Thymus (tissue), 11 donors: Measurements from ENCODE around the gene TAPBPL. TPM values are rescaled to one million over a fixed set of nuclear protein-coding genes. Genes with fewer than 3 reads are reported as not detected.
"Not testable (repeated sequence)": the region's sequence is repeated elsewhere in the genome, so short reads cannot be mapped to it uniquely, and the experiment has no call there.

Experiments used
- DNase-seq, 9 donors: peaks; one replicate each; pipeline ENCODE4 v3.0.0-alpha.2; 2013; ENCODE audit warnings: low spot score in 9 of 9, low read depth in 6 of 9, missing footprints in 1 of 9
- H3K27ac ChIP-seq, 2 donors: one replicate each; pipeline ENCODE4 v1.5.1; 2013; ENCODE audit warnings: control low read depth in 1 of 2, low read depth in 1 of 2, low read length in 1 of 2, mild to moderate bottlenecking in 1 of 2, moderate library complexity in 1 of 2
- H3K27me3 ChIP-seq, 2 donors: one replicate each; pipeline ENCODE4 v1.5.1; 2013; ENCODE audit warnings: low read length in 1 of 2; ENCODE audit not compliant: control insufficient read depth in 2 of 2, insufficient read depth in 1 of 2
- H3K36me3 ChIP-seq, 2 donors: one replicate each; pipeline ENCODE4 v1.5.1; 2013; ENCODE audit warnings: low read length in 1 of 2, mild to moderate bottlenecking in 1 of 2, moderate library complexity in 1 of 2; ENCODE audit not compliant: control insufficient read depth in 2 of 2, insufficient read depth in 2 of 2
- H3K4me1 ChIP-seq, 2 donors: one replicate each; pipeline ENCODE4 v1.5.1; 2013; ENCODE audit warnings: low read length in 2 of 2; ENCODE audit not compliant: control insufficient read depth in 2 of 2, insufficient read depth in 2 of 2
- H3K4me3 ChIP-seq, 2 donors: one replicate each; pipeline ENCODE4 v1.5.1; 2013; ENCODE audit warnings: low read length in 2 of 2, control low read depth in 1 of 2, mild to moderate bottlenecking in 1 of 2
- H3K9me3 ChIP-seq, 2 donors: one replicate each; pipeline ENCODE4 v1.5.1; 2013; ENCODE audit warnings: low read length in 1 of 2, mild to moderate bottlenecking in 1 of 2; ENCODE audit not compliant: control insufficient read depth in 2 of 2, insufficient read depth in 1 of 2
- WGBS: extraction: QIAGEN DNeasy Blood & Tissue Kit; methylation state at CpG from one replicate; pipeline ENCODE4 v1.1.7; 2013; 5-methylcytosine and 5-hydroxymethylcytosine counted together
- polyA plus RNA-seq: library from polyadenylated mRNA; stranded (reverse); fragments of 200-250 nt; gene quantifications from one replicate; pipeline ENCODE4 v1.2.3, GENCODE V29; 2013
- total RNA-seq: library from RNA; stranded (reverse); fragments of 120-200 nt; gene quantifications from one replicate; pipeline ENCODE4 v1.2.4, GENCODE V29; 2013
- donor health status: healthy.

TAPBPL gene
- total and polyA plus RNA-seq, 2 donors, result 28.6 to 60.6 TPM

DNA sequence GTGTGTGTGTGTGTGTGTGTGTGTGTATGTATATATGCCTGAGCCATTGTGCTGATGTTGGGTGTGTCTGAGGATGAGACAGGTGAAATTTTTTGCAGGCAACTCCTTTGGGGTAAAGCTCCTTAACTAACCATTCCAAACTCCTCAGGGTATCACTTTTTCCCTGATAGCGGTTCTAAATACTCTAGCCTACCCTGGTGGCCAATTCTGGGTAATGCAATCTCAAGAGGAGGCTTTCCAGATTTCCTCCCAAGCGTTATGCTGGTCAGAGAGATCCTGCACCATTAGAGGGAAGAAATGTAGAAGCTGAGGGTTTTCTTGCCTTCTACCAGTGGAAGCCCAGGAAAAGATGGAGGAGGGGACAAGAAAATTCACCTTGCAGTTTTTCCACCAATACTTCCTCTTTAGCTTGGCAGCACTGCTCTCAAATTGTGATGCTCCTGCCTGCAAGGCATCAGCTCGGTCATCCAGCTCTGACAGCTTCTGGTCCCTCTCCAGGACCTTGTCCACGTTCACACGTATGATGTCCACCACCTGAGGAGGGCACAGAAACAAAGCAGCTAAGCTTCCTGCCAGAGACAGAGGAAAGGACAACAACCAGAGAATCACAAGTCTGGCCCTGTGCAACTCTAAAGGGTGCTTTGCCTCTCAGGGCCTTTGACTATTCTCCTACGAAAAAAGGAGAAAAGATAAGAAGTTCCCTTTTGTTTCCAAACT lies 13.8 kb downstream of the TAPBPL start:
- Histone ChIP-seq H3K36me3 (peaks cover 44 to 73% of the 10 kb centered on the region in 2 donors), H3K9me3 (peaks cover 0 to 4% of the 10 kb centered on the region in 2 donors), H3K4me3 (no peak overlapping the region), H3K27me3 (no peaks in the 10 kb centered on the region), H3K4me1 (peaks cover 56 to 75% of the 10 kb centered on the region in 2 donors), H3K27ac (peak overlapping the region in 1 of 2 donors; percentile 49)
- 70% methylated on average over 6 of the region's 6 CpGs for WGBS
- peak in 3 of 9 donors; percentile 56 to 82 (median 68) for DNase-seq

DNA sequence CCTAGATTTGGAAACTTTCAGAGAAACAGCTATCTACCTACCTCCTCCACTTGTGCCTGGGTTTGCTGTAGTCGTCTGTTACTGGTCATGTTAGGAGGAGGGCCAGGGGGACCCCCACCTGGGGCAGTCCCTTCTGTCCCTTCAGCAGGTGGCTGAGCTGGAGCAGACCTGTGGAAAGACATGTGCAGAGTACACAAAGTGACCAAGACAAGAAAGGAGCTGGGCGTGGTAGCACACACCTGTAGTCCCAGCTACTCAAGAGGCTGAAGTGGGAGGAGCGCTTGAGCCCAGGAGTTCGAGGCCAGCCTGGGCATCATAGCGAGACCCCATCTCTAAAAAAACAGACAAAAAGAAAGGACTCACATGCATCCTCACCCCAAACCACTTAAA lies 14.3 kb downstream of the TAPBPL start:
- Histone ChIP-seq H3K9me3 (peaks cover 0 to 4% of the 10 kb centered on the region in 2 donors), H3K4me3 (no peak overlapping the region), H3K27me3 (no peaks in the 10 kb centered on the region), H3K27ac (no peak overlapping the region), H3K4me1 (peaks cover 51 to 72% of the 10 kb centered on the region in 2 donors), H3K36me3 (peaks cover 39 to 68% of the 10 kb centered on the region in 2 donors)
- 97% methylated on average over 5 of the region's 5 CpGs for WGBS
- no peak for DNase-seq

DNA sequence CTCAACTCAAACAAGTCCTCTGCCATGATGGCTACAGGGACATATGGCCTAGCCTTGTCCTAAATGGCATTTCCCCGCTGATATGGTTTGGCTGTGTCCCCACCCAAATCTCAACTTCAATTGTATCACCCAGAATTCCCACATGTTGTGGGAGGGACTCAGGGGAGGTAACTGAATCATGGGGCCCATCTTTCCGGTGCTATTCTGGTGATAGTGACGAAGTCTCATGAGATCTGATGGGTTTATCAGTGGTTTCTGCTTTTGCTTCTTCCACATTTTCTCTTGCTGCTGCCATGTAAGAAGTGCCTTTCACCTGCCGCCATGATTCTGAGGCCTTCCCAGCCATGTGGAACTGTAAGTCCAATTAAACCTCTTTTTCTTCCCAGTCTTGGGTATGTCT lies 14.9 kb downstream of the TAPBPL start:
- H3K9me3 ChIP-seq, H3K4me3 ChIP-seq, H3K27ac ChIP-seq, H3K27me3 ChIP-seq, DNase-seq: not testable (repeated sequence)
- Histone ChIP-seq H3K4me1 (peaks cover 48 to 70% of the 10 kb centered on the region in 2 donors), H3K36me3 (peaks cover 39 to 62% of the 10 kb centered on the region in 2 donors)
- 87% methylated on average over 4 of the region's 4 CpGs for WGBS

DNA sequence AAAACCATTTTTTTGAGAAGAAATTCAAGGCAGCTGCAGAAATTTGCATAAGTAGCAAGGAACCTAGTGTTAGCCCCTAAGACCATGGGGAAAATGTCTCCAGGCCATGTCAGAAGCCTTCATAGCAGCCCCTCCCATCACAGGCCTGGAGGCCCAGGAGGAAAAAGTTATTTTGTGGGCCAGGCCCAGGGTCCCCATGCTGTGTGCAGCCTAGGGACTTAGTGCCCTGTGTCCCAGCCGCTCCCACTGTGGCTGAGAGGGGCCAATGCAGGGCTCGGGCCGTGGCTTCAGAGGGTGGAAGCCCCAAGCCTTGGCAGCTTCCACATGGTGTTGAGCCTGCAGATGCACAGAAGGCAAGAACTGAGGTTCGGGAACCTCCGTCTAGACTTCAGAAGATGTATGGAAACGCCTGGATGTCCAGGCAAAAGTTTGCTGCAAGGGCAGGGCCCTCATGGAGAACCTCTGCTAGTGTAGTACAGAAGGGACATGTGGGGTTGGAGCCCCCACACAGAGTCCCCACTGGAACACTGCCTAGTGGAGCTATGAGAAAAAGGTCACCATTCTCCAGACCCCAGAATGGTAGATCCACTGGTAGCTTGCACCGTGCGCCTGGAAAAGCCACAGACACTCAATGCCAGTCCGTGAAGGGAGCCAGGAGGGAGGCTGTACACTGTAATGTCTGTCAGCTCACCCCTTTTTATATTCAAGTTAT lies 15.9 kb downstream of the TAPBPL start:
- not testable (repeated sequence) for H3K27me3 ChIP-seq, DNase-seq

DNA sequence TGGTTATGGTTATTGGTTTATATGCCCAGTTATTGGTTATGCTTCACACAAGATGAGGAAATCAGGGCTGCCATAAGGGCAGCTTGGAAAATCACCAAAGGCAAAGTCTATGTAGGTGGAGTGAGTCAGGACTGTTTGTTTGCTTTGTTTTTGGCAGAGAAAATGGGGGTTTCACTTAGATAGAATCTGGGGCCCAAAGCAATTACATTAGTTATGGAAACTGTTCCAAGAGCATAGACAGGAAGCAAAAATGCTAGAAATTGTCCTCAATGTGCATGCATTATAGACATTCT lies 16.4 kb downstream of the TAPBPL start:
- H3K36me3 ChIP-seq, result peaks cover 31 to 47% of the 10 kb centered on the region in 2 donors
- H3K27me3 ChIP-seq, result no peaks in the 10 kb centered on the region
- peaks cover 0 to 4% of the 10 kb centered on the region in 2 donors for H3K9me3 ChIP-seq
- H3K4me1 ChIP-seq, result peaks cover 37 to 55% of the 10 kb centered on the region in 2 donors
- no peak overlapping the region for H3K4me3 ChIP-seq
- H3K27ac ChIP-seq, result no peak overlapping the region
- no peak for DNase-seq

More for the DNA sequence above, 15.9 kb downstream of the TAPBPL start:
- H3K36me3 ChIP-seq, result peaks cover 36 to 52% of the 10 kb centered on the region in 2 donors
- not testable (repeated sequence) for H3K27ac ChIP-seq, H3K9me3 ChIP-seq, H3K4me3 ChIP-seq
- 98% methylated on average over 9 of the region's 9 CpGs for WGBS
- peaks cover 42 to 60% of the 10 kb centered on the region in 2 donors for H3K4me1 ChIP-seq

DNA sequence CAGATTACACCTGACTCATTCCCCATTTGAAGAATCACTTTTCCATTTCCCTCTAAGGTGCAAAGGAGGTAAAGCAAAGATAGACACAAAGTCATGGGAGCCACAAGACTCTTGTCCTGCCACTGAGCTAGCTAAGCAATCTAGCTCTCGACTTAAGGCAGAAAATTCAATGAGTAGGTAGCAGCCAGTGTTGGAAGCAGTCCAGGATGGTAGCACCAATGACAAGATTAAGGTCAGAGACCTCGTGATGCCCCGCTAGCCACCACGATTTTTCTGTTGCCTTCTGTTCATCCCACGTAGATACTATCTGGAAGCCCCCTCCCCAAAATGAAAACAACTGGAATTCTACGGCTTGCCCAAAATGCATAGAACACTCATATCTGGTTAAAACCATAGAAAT lies 17.2 kb downstream of the TAPBPL start:
- no peak for DNase-seq
- Histone ChIP-seq H3K4me1 (peaks cover 28 to 47% of the 10 kb centered on the region in 2 donors), H3K27ac (no peak overlapping the region), H3K4me3 (peak overlapping the region; percentile 76 to 85), H3K36me3 (peaks cover 23 to 38% of the 10 kb centered on the region in 2 donors), H3K9me3 (peaks cover 0 to 4% of the 10 kb centered on the region in 2 donors), H3K27me3 (no peaks in the 10 kb centered on the region)
- 90% methylated on average over 6 of the region's 6 CpGs for WGBS

DNA sequence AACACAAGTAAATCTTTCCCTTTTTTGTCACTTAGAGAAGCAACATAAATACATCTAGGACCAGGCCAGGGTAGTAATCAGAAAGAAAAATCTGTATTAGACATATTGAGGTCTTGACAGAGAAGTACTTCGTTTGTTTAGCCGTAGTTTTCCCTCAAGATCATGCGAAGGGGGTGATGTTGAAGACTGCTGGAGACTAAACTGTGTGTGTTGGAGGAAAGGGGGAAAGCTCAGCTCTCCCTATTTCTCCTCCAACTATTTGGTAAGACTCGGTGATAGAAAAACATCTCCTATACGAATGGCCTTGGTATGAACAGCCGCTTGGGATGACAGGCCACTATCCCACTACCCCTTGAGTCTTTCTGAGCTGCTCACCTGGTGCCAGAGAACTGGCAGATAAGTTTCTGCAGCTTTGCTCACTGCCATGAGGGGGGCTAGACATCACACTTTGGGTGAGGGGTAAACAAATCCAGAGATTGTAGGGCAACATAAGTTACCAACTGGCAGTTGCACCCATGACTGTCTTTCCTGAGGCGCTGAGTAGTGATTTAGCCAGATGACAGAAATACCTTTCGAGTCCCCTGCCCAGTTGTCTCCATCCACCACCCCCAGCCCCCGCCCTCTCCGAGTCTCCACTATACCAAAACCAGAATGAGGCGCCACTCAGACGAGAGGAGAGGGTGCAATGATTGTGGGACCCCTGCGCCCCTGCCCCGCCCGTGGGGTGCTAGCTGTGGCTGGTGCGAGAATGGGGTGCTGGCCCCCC lies 17.9 kb downstream of the TAPBPL start:
- Histone ChIP-seq H3K4me1 (peaks cover 21 to 40% of the 10 kb centered on the region in 2 donors), H3K27me3 (no peaks in the 10 kb centered on the region)
- peak in 1 of 9 donors; percentile 50 for DNase-seq

DNA sequence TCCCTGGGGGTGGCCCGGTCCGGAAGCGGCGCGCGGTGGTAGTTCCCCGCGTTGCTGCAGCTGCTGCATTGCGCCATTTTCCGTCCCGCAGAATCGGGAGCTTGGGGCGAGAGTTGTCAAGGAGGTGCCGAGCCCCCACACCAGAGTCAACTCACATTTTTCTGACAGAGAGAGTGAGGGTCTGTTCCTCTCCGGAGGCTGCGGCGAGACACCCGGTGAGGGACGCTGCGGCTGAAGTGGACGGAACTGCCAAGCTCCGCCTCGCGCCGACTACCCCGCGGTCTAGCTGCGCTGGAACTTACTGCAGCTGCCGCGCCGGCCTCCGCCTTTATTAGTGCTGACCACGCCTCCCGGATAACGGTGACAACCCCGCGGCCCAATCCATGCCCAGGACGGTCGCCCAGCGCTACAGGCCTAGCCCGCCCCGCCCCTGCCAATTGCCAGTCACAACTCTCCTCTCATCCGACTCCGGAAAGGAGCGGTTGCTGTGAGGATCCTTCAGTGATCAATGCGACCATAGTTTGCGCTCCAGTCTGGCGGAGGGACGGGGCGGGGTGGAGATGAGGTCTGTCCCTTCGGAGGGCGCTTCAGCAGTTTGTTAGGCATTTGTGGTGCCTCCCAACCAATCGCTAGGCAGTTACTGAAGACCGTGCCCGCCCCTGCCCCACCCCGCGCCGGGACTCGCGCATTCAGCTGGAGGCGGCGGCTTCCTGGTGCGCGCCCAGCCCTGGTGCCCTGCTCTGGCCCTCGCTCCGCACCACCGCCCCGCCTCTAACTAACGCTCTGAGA lies 18.7 kb downstream of the TAPBPL start, which contains the start of gene VAMP1:
Gene VAMP1, minus strand, starts transcription at position 303 of the 789 bp plus-strand sequence. Its CDS starts 146 bp downstream, at position 157.
- under 1% methylated on average over 69 of the region's 69 CpGs for WGBS
- peaks cover 15 to 25% of the 10 kb centered on the region in 2 donors for H3K36me3 ChIP-seq
- H3K27me3 ChIP-seq, result no peaks in the 10 kb centered on the region
- no peaks in the 10 kb centered on the region for H3K9me3 ChIP-seq
- peak within 1 kb of the TSS; percentile 93 to 95 for H3K27ac ChIP-seq
- peak in 8 of 9 donors; percentile 78 to 94 (median 89) for DNase-seq
- peak within 1 kb of the TSS; percentile 76 to 85 for H3K4me3 ChIP-seq
- H3K4me1 ChIP-seq, result peaks cover 19 to 33% of the 10 kb centered on the region in 2 donors

More for the DNA sequence above, 17.9 kb downstream of the TAPBPL start:
- Histone ChIP-seq H3K27ac (peak overlapping the region; percentile 93 to 95), H3K36me3 (peaks cover 16 to 31% of the 10 kb centered on the region in 2 donors), H3K9me3 (no peaks in the 10 kb centered on the region), H3K4me3 (peak overlapping the region; percentile 76 to 85)
- whole genome bisulfite sequencing, result 34% methylated on average over 16 of the region's 16 CpGs
